Karpas-422 (cell line): Measurements from ENCODE around the gene ZNF555. TPM values are rescaled to one million over a fixed set of nuclear protein-coding genes. Genes with fewer than 3 reads are reported as not detected.
"Not testable (repeated sequence)": the region's sequence is repeated elsewhere in the genome, so short reads cannot be mapped to it uniquely, and the experiment has no call there.

Source experiments
- DNase-seq: peaks from one replicate; pipeline ENCODE4 v3.0.0-alpha.2; 2015
- H2AFZ ChIP-seq: fragments of 200-600 bp; sonication (generic); 2 replicates; pipeline ENCODE4 v1.6.1; 2014; ENCODE audit warnings: antibody characterized with exemption, low read length, mixed read lengths
- H3K27ac ChIP-seq: fragments of 200-600 bp; sonication (generic); 2 replicates; pipeline ENCODE4 v1.5.1; 2014; ENCODE audit warnings: mild to moderate bottlenecking, low read length, moderate library complexity
- H3K27me3 ChIP-seq: fragments of 200-600 bp; sonication (generic); 2 replicates; pipeline ENCODE4 v1.6.1; 2014; ENCODE audit warnings: low read length, mixed read lengths
- H3K36me3 ChIP-seq: fragments of 200-600 bp; sonication (generic); 2 replicates; pipeline ENCODE4 v1.6.1; 2014; ENCODE audit warnings: low read length, mixed read lengths; ENCODE audit not compliant: insufficient read depth
- H3K4me1 ChIP-seq: fragments of 200-600 bp; sonication (generic); 2 replicates; pipeline ENCODE4 v1.6.1; 2014; ENCODE audit warnings: mild to moderate bottlenecking, low read length, mixed read lengths
- H3K4me2 ChIP-seq: fragments of 200-600 bp; sonication (generic); 2 replicates; pipeline ENCODE4 v1.6.1; 2014; ENCODE audit warnings: low read length, low read depth, mild to moderate bottlenecking; ENCODE audit not compliant: poor library complexity, severe bottlenecking
- H3K4me3 ChIP-seq: fragments of 200-600 bp; sonication (generic); 2 replicates; pipeline ENCODE4 v1.5.1; 2014; ENCODE audit warnings: mild to moderate bottlenecking, antibody characterized with exemption, low read length, mixed read lengths
- H3K79me2 ChIP-seq: fragments of 200-600 bp; sonication (generic); 2 replicates; pipeline ENCODE4 v1.6.1; 2014; ENCODE audit warnings: mild to moderate bottlenecking, low read length, mixed read lengths
- H3K9ac ChIP-seq: fragments of 200-600 bp; sonication (generic); 2 replicates; pipeline ENCODE4 v1.6.0; 2014; ENCODE audit warnings: low read length
- H3K9me2 ChIP-seq: fragments of 200-600 bp; sonication (generic), shearing (Covaris generic); replicated peaks from 2 replicates; pipeline ENCODE4 v1.6.0; 2014; ENCODE audit warnings: mild to moderate bottlenecking, low read length, moderate library complexity; ENCODE audit not compliant: insufficient read depth
- H3K9me3 ChIP-seq: fragments of 300-700, 200-600 bp; sonication (generic); 2 replicates; pipeline ENCODE4 v1.6.1; 2014; ENCODE audit warnings: low read length, mixed read lengths
- H4K20me1 ChIP-seq: fragments of 200-600 bp; sonication (generic); 2 replicates; pipeline ENCODE4 v1.6.1; 2014; ENCODE audit warnings: mild to moderate bottlenecking, antibody characterized with exemption, low read length, low read depth; ENCODE audit not compliant: insufficient read depth
- total RNA-seq: library from RNA; depleted of rRNA; stranded (reverse); fragments of >200 nt; shearing (Covaris generic); gene quantifications from 2 replicates; pipeline ENCODE4 v1.2.3, GENCODE V29; 2014; ENCODE audit warnings: low replicate concordance

ZNF555 gene
- total RNA-seq, 1 experiment from 2014 or later: 1.4 TPM

GRCh38 chr19:2883686-2884439 is 42.6 kb downstream of the ZNF555 start:
- peaks cover 4% of the 10 kb centered on the region; the same call in 1 of the 2 replicates for H3K9me3 ChIP-seq
- no peak overlapping the region for H3K9ac ChIP-seq
- no peak overlapping the region for H3K27ac ChIP-seq

GRCh38 chr19:2885736-2886135 is 44.5 kb downstream of the ZNF555 start:
- H3K27ac ChIP-seq: no peak overlapping the region
- no peak overlapping the region for H2AFZ ChIP-seq
- no peaks in the 10 kb centered on the region for H3K79me2 ChIP-seq
- no peaks in the 10 kb centered on the region for H3K9me3 ChIP-seq
- no peak overlapping the region for H3K9ac ChIP-seq
- H3K4me2 ChIP-seq: no peak overlapping the region
- H3K36me3 ChIP-seq: no peaks in the 10 kb centered on the region
- H4K20me1 ChIP-seq: no peaks in the 10 kb centered on the region
- no peaks in the 10 kb centered on the region for H3K9me2 ChIP-seq
- H3K4me3 ChIP-seq: no peak overlapping the region
- H3K27me3 ChIP-seq: no peaks in the 10 kb centered on the region
- H3K4me1 ChIP-seq: no peaks in the 10 kb centered on the region
- no peak for DNase-seq

More at GRCh38 chr19:2883686-2884439, 42.6 kb downstream of the ZNF555 start:
- H3K27me3 ChIP-seq: no peaks in the 10 kb centered on the region
- no peaks in the 10 kb centered on the region for H3K4me1 ChIP-seq
- no peaks in the 10 kb centered on the region for H4K20me1 ChIP-seq
- no peak overlapping the region for H2AFZ ChIP-seq
- peak; percentile 71 for DNase-seq
- H3K36me3 ChIP-seq: no peaks in the 10 kb centered on the region
- no peaks in the 10 kb centered on the region for H3K9me2 ChIP-seq
- H3K79me2 ChIP-seq: no peaks in the 10 kb centered on the region
- H3K4me3 ChIP-seq: no peak overlapping the region
- H3K4me2 ChIP-seq: no peak overlapping the region

GRCh38 chr19:2887391-2887914 is 46.2 kb downstream of the ZNF555 start:
- no peaks in the 10 kb centered on the region for H3K9me2 ChIP-seq
- H3K36me3 ChIP-seq: no peaks in the 10 kb centered on the region
- no peak overlapping the region for H3K4me2 ChIP-seq
- H4K20me1 ChIP-seq: no peaks in the 10 kb centered on the region
- H3K27me3 ChIP-seq: no peaks in the 10 kb centered on the region
- no peaks in the 10 kb centered on the region for H3K4me1 ChIP-seq
- no peaks in the 10 kb centered on the region for H3K79me2 ChIP-seq
- H3K27ac ChIP-seq: no peak overlapping the region
- no peak overlapping the region for H3K4me3 ChIP-seq
- H2AFZ ChIP-seq: no peak overlapping the region
- peak; percentile 80 for DNase-seq
- H3K9me3 ChIP-seq: no peaks in the 10 kb centered on the region
- H3K9ac ChIP-seq: no peak overlapping the region

- Histone ChIP-seq H3K4me3 (no peak overlapping the region), H3K4me1 (no peaks in the 10 kb centered on the region), H3K9ac (no peak overlapping the region), H4K20me1 (no peaks in the 10 kb centered on the region), H3K36me3 (no peaks in the 10 kb centered on the region), H3K27me3 (no peaks in the 10 kb centered on the region), H3K9me3 (no peaks in the 10 kb centered on the region), H3K27ac (no peak overlapping the region), H3K79me2 (no peaks in the 10 kb centered on the region), H3K9me2 (no peaks in the 10 kb centered on the region), H2AFZ (no peak overlapping the region), H3K4me2 (no peak overlapping the region)
- no peak for DNase-seq
These were observed 47.5 kb downstream of the ZNF555 start for GRCh38 chr19:2888731-2889224.

- H3K4me1 ChIP-seq, H4K20me1 ChIP-seq, H3K9me3 ChIP-seq, H3K9ac ChIP-seq, H3K27ac ChIP-seq, H3K79me2 ChIP-seq, H2AFZ ChIP-seq, DNase-seq, H3K27me3 ChIP-seq, H3K36me3 ChIP-seq, H3K4me2 ChIP-seq, H3K9me2 ChIP-seq, H3K4me3 ChIP-seq: not testable (repeated sequence)
These were observed 49.3 kb downstream of the ZNF555 start for GRCh38 chr19:2890531-2890930.

GRCh38 chr19:2896694-2897093 is 55.4 kb downstream of the ZNF555 start:
- Histone ChIP-seq H3K9me3 (peaks cover 3% of the 10 kb centered on the region; the same call in 1 of the 2 replicates), H3K9ac (no peak overlapping the region), H3K9me2 (no peaks in the 10 kb centered on the region), H3K4me1 (peaks cover 1% of the 10 kb centered on the region), H3K4me2 (no peak overlapping the region), H3K4me3 (no peak overlapping the region), H2AFZ (no peak overlapping the region), H3K36me3 (no peaks in the 10 kb centered on the region), H3K79me2 (peaks cover 8% of the 10 kb centered on the region; the same call in 1 of the 2 replicates), H4K20me1 (no peaks in the 10 kb centered on the region), H3K27ac (no peak overlapping the region), H3K27me3 (no peaks in the 10 kb centered on the region)
- DNase-seq: no peak

- Histone ChIP-seq H3K9me2 (no peaks in the 10 kb centered on the region), H3K79me2 (peaks cover 30% of the 10 kb centered on the region; the same call in 1 of the 2 replicates), H3K27me3 (no peaks in the 10 kb centered on the region), H3K9ac (peak within 1 kb of the TSS; percentile 69), H2AFZ (peak within 1 kb of the TSS; percentile 71; the same call in 1 of the 2 replicates), H3K27ac (no peak within 1 kb of the TSS), H3K4me2 (peak within 1 kb of the TSS; percentile 71), H3K4me1 (peaks cover 7% of the 10 kb centered on the region), H4K20me1 (no peaks in the 10 kb centered on the region), H3K9me3 (peaks cover 3% of the 10 kb centered on the region; the same call in 1 of the 2 replicates), H3K4me3 (peak within 1 kb of the TSS; percentile 73), H3K36me3 (no peaks in the 10 kb centered on the region)
- peak; percentile 97 for DNase-seq
These were observed 59.3 kb downstream of the ZNF555 start, which contains the start of gene ZNF57 for GRCh38 chr19:2900296-2901252. Gene ZNF57, plus strand, starts transcription at chr19:2900928. Its CDS starts 118 bp downstream, at chr19:2901046.
